Fibroblast of gingiva (primary cell): ENCODE results near the gene COL24A1.
"Not testable (repeated sequence)": the region's sequence is repeated elsewhere in the genome, so short reads cannot be mapped to it uniquely, and the experiment has no call there.

Source experiments
- DNase-seq: peaks from one replicate; pipeline ENCODE4 v3.0.0-alpha.2; 2011; ENCODE audit warnings: low read depth

Gene COL24A1

DNA sequence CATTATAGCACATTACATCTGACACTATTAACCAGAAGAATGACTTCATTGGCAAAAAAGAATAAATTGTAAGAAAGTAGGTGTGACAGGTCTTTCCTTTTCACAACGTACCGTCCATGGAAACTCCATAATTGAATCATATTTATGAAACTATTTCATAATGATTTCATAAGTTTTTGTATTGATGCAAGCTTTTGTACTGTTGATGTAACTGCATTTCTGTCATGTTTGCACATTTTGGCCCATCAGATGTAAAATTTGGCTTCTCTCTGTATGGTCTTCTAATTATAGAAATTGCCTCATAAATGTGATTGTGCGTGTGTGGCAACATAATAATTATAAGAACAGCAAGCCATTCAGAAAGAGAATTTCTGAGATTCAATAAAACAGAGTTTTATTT, 267.7 kb downstream of the COL24A1 start:
- DNase-seq: peak; percentile 80

DNA sequence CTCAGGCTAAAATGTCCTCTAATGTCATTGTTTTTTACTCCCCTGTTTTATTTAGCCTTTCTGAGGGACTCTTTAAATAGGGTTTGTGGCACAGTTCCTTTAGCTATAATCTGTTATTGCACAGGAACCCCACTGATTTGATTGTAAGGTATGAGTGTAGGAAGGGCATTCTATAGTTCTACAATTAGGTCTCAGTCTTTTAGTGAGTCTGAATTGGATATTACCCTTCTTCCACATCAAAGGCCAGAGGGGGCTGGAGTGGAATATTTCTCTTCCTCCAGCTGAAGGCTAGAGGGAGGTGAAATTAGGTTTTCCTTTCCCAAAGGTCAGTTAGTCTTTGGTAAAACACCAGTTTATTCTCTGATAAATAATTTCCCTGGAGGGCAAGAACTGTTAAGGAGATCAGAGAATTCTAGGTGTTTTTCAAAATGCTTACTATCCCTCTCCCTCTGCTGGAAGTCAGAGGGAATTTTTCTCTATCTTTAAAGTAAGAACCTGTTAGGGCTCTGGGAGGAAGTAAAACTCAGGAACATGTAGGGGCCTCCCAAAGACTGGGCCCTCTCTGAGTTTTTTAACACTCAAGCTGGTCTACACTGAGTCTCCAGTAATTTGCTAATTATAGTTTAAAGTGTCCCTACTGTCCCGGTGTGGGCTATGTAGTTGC, 272.1 kb downstream of the COL24A1 start:
- DNase-seq: peak; percentile 30

DNA sequence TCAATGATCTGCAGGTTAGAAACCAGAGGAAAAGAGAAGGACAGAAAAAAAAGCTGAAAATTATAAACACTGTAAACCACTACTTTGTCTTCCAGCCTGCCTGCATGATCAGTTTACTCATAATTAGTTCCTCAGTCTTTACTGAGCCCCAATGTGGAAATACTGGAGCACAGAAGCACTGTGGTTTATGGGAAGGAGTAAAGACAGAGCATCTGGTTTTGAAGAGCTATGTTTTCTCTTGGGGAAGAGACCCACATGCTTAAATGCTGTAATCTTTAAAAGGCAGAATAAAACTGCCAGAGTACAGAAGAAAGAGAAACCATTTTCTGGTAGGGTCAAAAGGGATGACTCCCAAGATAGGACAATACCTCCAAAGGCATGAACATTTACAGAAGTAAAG, 289.4 kb downstream of the COL24A1 start:
- peak; percentile 23 for DNase-seq

DNA sequence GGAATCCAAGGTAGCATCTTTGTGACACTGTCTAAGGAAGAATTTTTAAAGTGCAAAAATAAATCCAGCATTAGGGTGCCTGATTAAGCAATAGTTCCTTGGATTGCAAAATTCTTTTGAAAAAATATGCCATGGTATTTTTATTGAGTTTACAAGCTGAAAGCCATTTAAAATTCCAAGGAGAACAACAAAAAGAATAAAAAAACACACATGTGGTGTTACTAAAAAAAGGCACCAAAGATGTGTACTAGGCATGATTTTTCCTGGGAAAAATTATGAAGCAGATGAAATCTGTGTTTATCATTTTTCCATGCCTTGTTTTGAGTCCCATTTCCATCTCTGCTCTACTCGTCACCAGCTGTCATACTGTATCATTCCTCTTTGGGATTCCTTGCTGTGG, 291.4 kb downstream of the COL24A1 start:
- peak; percentile 64 for DNase-seq

DNA sequence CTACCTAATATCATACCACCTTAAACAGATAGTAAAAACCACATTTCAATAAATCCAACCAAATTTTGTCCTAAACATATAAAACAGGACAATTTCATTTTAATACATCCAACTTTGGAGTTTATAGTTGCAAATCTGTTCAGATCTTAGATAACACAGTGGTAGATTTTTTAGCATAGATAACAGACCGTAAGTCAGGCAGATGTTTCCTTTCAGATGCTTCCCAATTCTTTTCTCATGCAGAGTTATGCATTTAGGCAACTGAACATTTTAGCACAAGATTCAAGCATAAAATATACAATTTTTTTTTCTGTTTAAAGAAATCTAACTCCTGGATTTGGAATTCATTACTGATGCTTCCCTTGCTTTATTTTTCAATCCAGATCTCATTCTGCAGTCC, 291.8 kb downstream of the COL24A1 start:
- DNase-seq: no peak

DNA sequence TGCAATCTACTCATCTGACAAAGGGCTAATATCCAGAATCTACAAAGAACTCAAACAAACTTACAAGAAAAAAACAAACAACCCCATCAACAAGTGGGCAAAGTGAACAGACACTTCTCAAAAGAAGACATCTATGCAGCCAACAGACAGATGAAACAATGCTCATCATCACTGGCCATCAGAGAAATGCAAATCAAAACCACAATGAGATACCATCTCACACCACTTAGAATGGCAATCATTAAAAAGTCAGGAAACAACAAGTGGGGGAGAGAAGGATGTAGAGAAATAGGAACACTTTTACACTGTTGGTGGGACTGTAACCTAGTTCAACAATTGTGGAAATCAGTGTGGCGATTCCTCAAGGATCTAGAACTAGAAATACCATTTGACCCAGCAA, 292.9 kb downstream of the COL24A1 start:
- DNase-seq: not testable (repeated sequence)

DNA sequence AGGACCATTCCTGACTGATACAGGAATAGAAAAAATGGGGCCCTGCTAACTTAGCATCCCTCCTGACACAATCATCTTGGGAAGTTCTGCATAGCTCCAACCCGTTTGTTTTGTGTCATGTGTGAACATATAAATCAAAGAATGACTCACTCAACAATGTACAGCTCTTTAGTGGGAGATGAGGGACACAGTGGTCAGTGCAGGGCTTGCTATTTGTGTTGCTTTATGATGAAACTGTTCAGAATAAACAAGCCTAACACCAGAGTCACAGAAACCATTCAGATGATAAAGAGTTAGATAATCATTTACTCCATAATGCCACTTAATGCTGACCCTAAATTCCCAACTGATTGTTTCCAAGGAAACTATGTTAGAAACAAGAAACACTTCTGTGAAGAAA, 294.1 kb downstream of the COL24A1 start:
- no peak for DNase-seq

DNA sequence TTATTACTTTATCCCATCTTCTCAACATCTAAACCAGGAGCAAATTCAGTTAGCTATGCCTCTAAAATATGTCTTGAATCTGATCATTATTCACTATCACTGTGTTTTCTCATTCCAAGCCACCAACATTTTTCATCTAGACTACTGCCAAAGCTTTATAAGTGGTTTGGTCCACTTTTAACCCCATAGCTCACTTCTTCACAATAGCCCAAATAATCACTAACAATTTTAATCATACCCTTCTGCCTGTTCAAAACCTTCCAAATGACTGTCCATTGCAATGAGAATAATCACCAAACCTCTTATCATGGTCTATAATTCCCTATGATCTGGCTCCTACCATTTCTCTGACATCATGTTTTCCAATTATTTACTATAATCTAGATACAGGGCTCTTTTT, 298.6 kb downstream of the COL24A1 start:
- no peak for DNase-seq

DNA sequence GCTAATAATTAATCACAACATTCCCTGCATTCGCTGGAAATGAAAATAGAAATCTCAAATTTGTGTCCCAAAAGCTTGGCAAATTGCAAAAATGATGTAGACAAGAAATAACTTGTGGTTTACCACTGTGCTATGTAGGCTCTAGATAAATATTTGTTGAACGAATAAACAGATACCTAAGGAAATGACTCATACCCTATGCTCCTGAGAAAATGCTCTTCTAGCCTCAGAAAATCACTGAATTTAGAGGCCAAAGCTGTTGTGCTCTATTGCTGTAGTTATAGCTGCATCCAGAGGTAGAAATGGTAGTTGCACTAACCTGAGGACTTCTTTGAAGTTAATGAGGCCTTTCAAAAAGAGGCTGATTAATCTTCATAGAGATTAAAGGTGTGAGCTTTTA, 306.3 kb downstream of the COL24A1 start:
- peak; percentile 88 for DNase-seq

DNA sequence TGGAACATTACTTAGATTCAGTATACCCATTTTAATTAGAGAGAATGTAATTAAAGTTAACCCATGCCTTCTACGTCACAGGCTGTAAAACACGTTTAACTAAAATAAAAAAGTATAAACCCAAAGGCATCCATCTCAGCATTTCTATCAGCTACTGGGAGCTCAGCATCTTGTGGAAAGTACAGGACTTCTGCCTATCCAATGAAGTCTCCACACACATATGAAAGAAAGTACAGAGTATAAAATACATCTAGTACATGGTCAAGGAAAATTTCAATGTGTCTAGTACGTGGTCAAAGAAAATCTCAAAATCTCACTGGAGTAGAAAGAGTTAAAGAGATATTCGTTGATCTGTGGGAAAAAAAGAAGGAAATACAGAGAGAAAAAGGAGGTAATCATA, 306.9 kb downstream of the COL24A1 start:
- no peak for DNase-seq

DNA sequence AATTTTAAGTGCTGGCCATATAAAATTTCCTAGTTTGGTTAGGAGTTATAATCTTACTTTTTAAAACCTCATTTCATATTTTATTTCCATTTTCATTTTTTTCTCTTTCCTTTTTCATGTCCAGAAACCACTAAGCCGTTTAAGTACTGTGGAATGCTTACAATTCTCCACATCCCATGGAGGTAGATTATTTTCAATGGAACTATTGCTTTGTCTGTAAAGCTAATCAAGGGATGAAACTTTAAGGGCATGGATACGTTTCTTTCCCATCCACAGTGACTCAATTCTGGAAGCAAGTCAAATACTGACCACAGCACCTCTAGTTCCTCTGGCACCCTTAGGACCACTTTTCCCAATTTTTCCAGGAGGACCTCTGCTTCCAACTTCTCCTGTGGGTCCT, 309.2 kb downstream of the COL24A1 start:
- DNase-seq: no peak

DNA sequence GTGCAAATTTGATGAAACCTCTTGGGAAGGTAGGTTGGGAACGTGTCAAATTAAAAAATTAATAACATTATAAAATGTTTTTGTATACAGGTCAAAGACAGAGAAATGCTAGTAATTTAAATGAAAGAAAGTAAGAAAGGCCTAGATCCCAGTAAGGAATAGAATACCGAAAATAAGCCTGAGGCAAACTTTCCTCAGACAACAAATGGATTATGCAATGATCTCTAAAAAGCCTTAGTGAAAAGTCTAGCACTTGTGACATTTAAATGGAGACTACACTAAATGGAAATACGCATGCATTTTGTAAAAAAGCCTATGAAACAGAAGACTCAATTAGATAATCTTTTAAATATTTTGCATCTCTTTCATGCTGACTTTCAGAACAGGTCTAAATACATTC, 309.9 kb downstream of the COL24A1 start:
- DNase-seq: peak; percentile 5

DNA sequence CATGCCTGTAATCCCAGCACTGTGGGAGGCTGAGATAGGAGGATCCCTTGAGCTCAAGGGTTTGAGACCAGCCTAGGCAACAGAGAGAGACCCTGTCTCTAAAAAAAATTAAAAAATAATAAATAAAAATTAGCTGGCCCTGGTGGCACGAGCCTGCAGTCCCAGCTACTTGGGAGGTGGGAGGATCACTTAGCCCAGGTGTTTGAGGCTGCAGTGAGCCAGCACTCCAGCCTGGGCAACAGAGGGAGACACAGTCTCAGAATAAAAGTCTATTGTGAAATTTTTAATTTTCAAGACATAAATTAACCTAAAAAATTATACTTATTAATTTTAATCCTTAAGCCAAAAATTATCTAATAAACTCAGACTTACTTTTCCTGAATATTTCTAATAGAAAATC, 317.1 kb downstream of the COL24A1 start:
- DNase-seq: no peak

DNA sequence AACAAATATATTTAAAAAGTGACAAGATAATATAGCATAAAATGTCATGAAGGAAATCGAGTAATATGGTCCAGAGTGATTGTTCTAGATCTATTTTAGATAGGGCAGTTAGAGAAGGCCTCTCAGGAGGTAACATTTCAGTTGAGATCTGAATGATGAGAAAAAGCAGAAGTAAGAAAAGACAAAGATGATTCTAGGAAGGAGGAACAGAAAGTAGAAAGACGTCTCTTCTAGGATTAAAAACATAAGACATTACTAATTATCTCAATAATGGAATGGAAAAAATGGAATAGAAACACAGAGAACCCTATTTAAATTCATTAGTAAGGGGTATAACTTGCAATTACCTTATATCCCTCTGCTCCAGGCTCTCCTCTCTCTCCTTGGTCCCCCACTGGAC, 318.3 kb downstream of the COL24A1 start:
- DNase-seq: no peak

DNA sequence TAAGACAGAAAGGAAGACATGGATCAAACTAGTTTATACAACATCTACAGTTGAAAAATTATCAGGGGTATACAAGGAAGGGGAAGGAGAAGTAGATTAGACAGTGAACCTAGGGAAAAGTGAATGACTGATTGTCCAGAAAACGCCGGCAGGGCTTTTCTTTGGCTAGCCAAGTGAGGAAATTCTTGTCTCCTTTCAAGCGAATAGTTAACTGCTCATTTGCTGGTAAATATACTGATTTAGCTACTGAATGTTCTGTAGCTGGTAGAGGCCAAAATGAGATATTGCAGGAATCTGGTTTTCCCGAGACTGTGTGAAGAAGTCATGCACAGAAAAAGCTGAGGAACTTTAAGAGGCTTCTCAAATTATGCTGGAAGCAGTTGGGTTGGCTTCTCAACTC, 319.8 kb downstream of the COL24A1 start:
- peak; percentile 12 for DNase-seq

DNA sequence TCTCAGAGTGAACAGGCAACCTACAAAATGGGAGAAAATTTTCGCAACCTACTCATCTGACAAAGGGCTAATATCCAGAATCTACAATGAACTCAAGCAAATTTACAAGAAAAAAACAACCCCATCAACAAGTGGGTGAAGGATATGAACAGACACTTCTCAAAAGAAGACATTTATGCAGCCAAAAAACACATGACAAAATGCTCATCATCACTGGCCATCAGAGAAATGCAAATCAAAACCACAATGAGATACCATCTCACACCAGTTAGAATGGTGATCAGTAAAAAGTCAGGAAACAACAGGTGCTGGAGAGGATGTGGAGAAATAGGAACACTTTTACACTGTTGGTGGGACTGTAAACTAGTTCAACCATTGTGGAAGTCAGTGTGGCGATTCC, 323.4 kb downstream of the COL24A1 start:
- DNase-seq: not testable (repeated sequence)

DNA sequence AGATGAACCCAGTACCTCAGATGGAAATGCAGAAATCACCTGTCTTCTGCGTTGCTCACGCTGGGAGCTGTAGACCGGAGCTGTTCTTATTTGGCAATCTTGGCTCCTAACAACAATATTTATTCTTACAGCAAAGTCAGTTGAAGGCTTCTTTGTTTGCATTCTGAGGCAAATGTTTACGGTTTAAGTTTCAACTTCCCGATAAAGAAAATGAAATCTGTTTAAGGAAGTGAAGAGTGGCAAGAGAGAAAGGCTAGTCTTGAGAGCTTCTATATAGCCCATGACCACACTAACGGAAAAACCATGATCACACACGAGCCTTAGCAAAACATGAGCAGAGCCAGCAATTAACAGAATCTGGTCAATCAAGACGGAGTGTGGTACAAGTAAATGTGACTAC, 325.7 kb downstream of the COL24A1 start:
- no peak for DNase-seq

DNA sequence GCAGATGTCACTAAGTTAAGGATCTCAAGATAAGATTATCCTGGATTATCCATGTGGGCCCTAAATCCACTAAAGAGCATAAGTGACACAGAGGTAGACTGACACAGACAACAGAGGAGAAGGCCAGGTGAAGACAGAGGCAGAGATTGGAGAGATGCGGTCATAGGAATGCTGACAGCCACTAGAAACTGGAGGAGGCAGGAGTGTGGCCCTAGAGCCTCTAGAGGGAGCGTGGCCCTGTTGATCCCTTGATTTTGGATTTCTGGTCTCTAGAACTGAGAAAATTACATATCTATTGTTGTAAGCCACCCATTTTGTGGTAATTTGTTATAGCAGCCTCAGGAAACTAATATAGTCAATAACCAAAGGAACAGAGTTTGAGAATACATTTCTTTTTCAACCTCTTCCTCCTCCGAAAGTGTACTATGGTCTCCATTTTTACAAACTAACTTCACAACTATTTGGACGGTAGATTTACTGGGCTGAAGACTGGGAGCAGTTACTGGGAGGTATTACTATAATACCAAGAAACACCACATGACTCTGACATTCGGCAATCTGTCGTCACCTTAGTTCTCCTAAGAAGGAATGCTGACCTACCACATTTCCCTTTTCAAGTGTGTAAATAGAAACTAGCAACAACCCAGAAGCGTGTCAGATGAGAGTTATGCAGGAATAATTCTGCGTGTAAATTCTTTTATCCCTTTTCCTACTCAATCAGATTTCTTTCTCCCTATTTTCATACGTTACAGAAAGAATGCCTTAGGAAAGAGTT, 332.3 kb downstream of the COL24A1 start:
- DNase-seq: no peak

DNA sequence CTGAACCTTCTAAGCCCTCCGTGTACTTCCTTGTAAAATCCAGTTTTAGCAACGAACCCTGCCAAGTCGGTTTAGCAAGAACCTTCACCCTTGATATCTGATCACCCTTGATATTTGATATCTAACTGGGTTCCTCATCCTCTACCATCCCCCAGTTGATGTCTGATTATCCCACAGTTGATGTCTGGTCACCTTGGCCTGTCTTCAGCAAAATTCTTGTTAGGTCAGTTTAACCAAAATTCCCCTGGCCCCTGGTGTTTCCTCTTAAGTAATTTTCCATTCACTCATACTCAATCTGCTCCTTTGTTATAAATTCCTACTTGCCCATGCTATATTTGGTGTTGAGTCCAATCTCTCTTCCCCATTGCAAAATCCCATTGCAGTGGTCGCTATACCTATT, 333.9 kb downstream of the COL24A1 start:
- peak; percentile 91 for DNase-seq

DNA sequence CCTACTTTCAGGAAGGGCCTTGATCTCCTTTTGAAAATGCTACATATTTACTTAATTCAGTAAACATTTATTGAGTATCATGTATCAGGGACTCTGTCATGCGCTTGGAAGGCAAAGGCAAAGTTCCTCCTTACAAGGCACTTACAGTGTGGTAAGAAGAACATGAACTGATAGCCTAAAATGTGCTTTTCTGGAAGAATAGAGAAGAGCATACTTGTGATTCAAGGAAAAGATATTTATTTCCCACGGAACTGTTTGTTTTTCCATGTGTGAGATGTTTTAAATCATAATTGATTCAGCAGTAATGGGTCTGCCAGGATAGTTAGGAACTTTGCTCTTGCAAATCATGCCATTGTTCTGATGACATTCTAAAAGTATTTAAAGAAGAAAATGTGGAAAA, 338.2 kb downstream of the COL24A1 start:
- peak; percentile 91 for DNase-seq

DNA sequence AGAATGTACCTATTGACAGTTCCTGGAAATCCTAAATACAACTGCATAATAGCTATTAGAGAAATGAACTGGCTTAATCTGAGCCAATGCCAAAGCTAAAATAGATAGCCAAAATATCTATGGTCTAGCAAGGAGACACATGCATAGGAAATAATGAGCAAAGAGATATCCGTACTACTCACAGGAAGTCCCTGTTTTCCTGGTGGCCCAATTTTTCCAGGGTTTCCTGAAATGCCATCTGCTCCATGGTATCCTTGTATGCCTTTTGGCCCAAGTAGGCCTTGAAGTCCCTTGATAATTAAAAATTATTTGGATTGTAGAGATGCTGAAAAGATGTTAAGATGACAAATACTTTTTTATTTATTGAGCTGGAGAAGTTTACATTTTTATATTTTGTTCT, 340.0 kb downstream of the COL24A1 start:
- no peak for DNase-seq

DNA sequence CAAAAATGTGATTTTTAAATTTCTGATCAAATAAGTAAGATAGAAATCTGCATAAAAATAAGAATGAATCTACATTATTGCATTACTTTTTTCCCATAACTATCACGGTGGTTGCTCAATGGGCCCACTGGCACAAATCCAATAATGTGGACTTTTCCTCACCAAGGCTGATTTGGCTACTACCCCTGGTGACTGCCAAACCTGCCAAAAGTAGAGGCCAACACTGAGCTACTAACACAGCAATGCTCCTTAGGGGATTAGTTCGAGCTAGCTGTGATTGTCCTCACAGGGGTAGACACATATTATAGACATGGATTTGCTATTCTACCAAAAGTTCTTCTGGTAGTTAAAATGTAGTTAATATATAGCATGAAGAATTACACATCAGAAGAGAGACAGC, 340.7 kb downstream of the COL24A1 start:
- peak; percentile 5 for DNase-seq

DNA sequence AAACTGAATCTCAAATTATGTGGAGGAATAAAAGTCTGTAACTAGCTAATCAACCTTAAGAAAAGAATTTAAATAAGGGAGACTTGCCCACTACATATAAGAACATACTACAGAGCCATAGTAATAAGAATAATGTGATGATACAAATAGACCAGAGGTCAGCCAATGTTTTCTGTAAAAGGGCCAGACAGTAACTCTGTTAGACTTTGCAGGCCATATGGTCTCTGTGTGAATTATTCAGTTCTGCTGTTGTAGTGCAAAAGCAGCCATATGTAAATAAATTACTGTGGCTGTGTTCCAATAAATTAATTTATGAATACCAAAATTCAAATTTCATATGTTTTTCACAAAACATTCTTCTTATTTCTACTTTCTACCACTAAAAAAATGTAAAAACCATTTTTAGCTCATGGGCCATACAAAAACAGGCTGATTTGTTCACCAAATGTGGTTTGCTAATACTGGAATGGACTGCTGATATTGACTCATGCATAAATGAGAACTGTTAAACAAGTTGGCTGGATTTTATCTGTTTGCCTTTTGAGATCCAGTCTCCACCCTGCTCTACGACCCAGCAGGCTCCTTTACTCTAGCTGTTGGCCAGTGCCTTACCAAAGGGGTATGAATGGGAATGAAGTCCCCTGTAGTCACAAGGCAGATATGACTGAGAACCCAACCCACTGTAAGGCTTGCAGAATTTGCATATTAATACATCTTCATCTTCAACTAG, 350.2 kb downstream of the COL24A1 start:
- no peak for DNase-seq
